Thymus (tissue), 11 donors: Measurements from ENCODE around the gene TMEM178B. TPM values are rescaled to one million over a fixed set of nuclear protein-coding genes. Genes with fewer than 3 reads are reported as not detected.

Experiments used
- DNase-seq, 9 donors: peaks; one replicate each; pipeline ENCODE4 v3.0.0-alpha.2; 2013; ENCODE audit warnings: low spot score in 9 of 9, low read depth in 6 of 9, missing footprints in 1 of 9
- H3K27ac ChIP-seq, 2 donors: one replicate each; pipeline ENCODE4 v1.5.1; 2013; ENCODE audit warnings: control low read depth in 1 of 2, low read depth in 1 of 2, low read length in 1 of 2, mild to moderate bottlenecking in 1 of 2, moderate library complexity in 1 of 2
- H3K27me3 ChIP-seq, 2 donors: one replicate each; pipeline ENCODE4 v1.5.1; 2013; ENCODE audit warnings: low read length in 1 of 2; ENCODE audit not compliant: control insufficient read depth in 2 of 2, insufficient read depth in 1 of 2
- H3K36me3 ChIP-seq, 2 donors: one replicate each; pipeline ENCODE4 v1.5.1; 2013; ENCODE audit warnings: low read length in 1 of 2, mild to moderate bottlenecking in 1 of 2, moderate library complexity in 1 of 2; ENCODE audit not compliant: control insufficient read depth in 2 of 2, insufficient read depth in 2 of 2
- H3K4me1 ChIP-seq, 2 donors: one replicate each; pipeline ENCODE4 v1.5.1; 2013; ENCODE audit warnings: low read length in 2 of 2; ENCODE audit not compliant: control insufficient read depth in 2 of 2, insufficient read depth in 2 of 2
- H3K4me3 ChIP-seq, 2 donors: one replicate each; pipeline ENCODE4 v1.5.1; 2013; ENCODE audit warnings: low read length in 2 of 2, control low read depth in 1 of 2, mild to moderate bottlenecking in 1 of 2
- H3K9me3 ChIP-seq, 2 donors: one replicate each; pipeline ENCODE4 v1.5.1; 2013; ENCODE audit warnings: low read length in 1 of 2, mild to moderate bottlenecking in 1 of 2; ENCODE audit not compliant: control insufficient read depth in 2 of 2, insufficient read depth in 1 of 2
- WGBS: extraction: QIAGEN DNeasy Blood & Tissue Kit; methylation state at CpG from one replicate; pipeline ENCODE4 v1.1.7; 2013; 5-methylcytosine and 5-hydroxymethylcytosine counted together
- polyA plus RNA-seq: library from polyadenylated mRNA; stranded (reverse); fragments of 200-250 nt; gene quantifications from one replicate; pipeline ENCODE4 v1.2.3, GENCODE V29; 2013
- total RNA-seq: library from RNA; stranded (reverse); fragments of 120-200 nt; gene quantifications from one replicate; pipeline ENCODE4 v1.2.4, GENCODE V29; 2013
- donor health status: healthy.

The TMEM178B gene
- total and polyA plus RNA-seq, 2 donors, result 0.68 to 2.0 TPM

GRCh38 chr7:141511676-141512396 lies 438.0 kb downstream of the TMEM178B start:
- no peak for DNase-seq
- Histone ChIP-seq H3K4me3 (peak overlapping the region in 1 of 2 donors; percentile 14), H3K36me3 (no peaks in the 10 kb centered on the region), H3K9me3 (no peaks in the 10 kb centered on the region), H3K27ac (no peak overlapping the region), H3K27me3 (peaks cover 8 to 38% of the 10 kb centered on the region in 2 donors), H3K4me1 (peaks cover 0 to 4% of the 10 kb centered on the region in 2 donors)
- WGBS, result 5% methylated on average over 36 of the region's 36 CpGs

DNA sequence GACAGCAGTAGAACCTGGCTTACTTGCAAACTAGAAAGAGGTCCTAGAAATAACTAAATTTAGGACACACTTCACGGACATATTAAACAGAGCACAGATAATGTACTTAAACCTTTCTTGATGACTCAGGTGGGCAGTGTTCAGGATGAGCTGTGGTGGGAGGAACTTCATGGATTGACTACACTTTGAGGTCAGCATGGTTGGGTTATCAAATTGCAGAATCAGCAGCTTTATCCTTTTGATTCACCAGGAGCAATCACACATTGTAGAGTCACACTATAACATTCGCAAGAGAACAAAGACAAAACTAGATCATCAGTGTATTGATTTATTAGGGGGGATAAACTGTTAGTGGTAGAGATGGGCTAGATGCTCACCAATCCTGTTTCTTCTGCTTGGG lies 438.7 kb downstream of the TMEM178B start:
- H3K4me1 ChIP-seq, result peaks cover 0 to 4% of the 10 kb centered on the region in 2 donors
- H3K27me3 ChIP-seq, result peaks cover 8 to 38% of the 10 kb centered on the region in 2 donors
- 97% methylated on average over 2 of the region's 2 CpGs for WGBS
- H3K27ac ChIP-seq, result no peak overlapping the region
- no peak for DNase-seq
- H3K4me3 ChIP-seq, result no peak overlapping the region
- no peaks in the 10 kb centered on the region for H3K9me3 ChIP-seq
- H3K36me3 ChIP-seq, result no peaks in the 10 kb centered on the region

GRCh38 chr7:141513720-141514119 lies 439.9 kb downstream of the TMEM178B start:
- no peak for DNase-seq
- no peak overlapping the region for H3K27ac ChIP-seq
- WGBS, result 86% methylated on average over 1 of the region's 1 CpG
- H3K9me3 ChIP-seq, result no peaks in the 10 kb centered on the region
- H3K27me3 ChIP-seq, result peaks cover 8 to 38% of the 10 kb centered on the region in 2 donors
- H3K4me3 ChIP-seq, result no peak overlapping the region
- H3K4me1 ChIP-seq, result peaks cover 0 to 4% of the 10 kb centered on the region in 2 donors
- H3K36me3 ChIP-seq, result no peaks in the 10 kb centered on the region

- H3K4me3 ChIP-seq, result no peak overlapping the region
- peaks cover 3 to 27% of the 10 kb centered on the region in 2 donors for H3K27me3 ChIP-seq
- 96% methylated on average over 4 of the region's 4 CpGs for WGBS
- H3K36me3 ChIP-seq, result no peaks in the 10 kb centered on the region
- peaks cover 0 to 4% of the 10 kb centered on the region in 2 donors for H3K4me1 ChIP-seq
- no peaks in the 10 kb centered on the region for H3K9me3 ChIP-seq
- H3K27ac ChIP-seq, result no peak overlapping the region
- no peak for DNase-seq
Observed at GRCh38 chr7:141515941-141516340, 442.1 kb downstream of the TMEM178B start.

- H3K9me3 ChIP-seq, result no peaks in the 10 kb centered on the region
- H3K4me1 ChIP-seq, result no peaks in the 10 kb centered on the region
- H3K27ac ChIP-seq, result no peak overlapping the region
- no peaks in the 10 kb centered on the region for H3K27me3 ChIP-seq
- WGBS, result 98% methylated on average over 4 of the region's 4 CpGs
- H3K36me3 ChIP-seq, result no peaks in the 10 kb centered on the region
- DNase-seq, result no peak
- H3K4me3 ChIP-seq, result no peak overlapping the region
Observed at GRCh38 chr7:141519623-141520022, 445.8 kb downstream of the TMEM178B start.

DNA sequence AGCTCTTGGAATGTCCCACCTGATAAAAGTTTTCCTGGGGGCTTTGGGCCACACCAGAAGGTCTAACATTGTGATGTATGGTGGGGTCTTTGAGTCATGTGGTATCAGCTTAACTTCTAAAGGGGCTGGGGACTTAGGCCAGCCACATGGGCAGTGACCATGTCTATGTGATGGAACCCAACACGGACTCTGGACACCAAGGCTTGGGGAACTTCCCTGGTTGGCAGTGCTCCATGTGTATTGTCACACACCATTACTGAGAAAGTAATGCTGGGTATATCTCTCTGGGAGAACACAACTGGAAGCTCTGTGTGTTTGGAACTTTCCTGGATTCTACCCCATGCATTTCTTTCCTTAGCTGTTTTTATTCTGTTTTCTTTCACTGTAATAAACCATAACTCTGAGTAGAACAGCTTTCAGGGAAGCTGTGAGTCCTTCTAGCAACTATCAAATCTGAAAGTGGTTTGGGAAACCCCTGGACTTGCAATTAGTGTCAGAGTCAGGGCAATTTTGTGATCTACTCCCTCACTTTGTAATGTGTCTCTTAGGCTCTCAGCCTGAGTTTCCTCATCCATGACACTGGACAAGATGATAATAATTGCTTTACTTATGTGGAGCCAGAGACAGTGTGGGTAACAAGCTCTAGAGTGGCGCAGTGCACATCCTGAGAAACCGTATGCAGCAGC lies 448.9 kb downstream of the TMEM178B start:
- H3K27ac ChIP-seq, result no peak overlapping the region
- no peaks in the 10 kb centered on the region for H3K36me3 ChIP-seq
- WGBS, result 92% methylated on average over 3 of the region's 3 CpGs
- DNase-seq, result no peak
- no peak overlapping the region for H3K4me3 ChIP-seq
- no peaks in the 10 kb centered on the region for H3K4me1 ChIP-seq
- no peaks in the 10 kb centered on the region for H3K9me3 ChIP-seq
- H3K27me3 ChIP-seq, result no peaks in the 10 kb centered on the region

- DNase-seq, result no peak
- no peak overlapping the region for H3K27ac ChIP-seq
- no peaks in the 10 kb centered on the region for H3K27me3 ChIP-seq
- no peaks in the 10 kb centered on the region for H3K36me3 ChIP-seq
- no peak overlapping the region for H3K4me3 ChIP-seq
- no peaks in the 10 kb centered on the region for H3K4me1 ChIP-seq
- H3K9me3 ChIP-seq, result no peaks in the 10 kb centered on the region
Observed at GRCh38 chr7:141525973-141526514, 452.2 kb downstream of the TMEM178B start.

- 96% methylated on average over 4 of the region's 4 CpGs for WGBS
- H3K36me3 ChIP-seq, result no peaks in the 10 kb centered on the region
Observed at GRCh38 chr7:141527076-141527475, 453.2 kb downstream of the TMEM178B start.

GRCh38 chr7:141528399-141528798 lies 454.5 kb downstream of the TMEM178B start:
- over 99% methylated on average over 3 of the region's 3 CpGs for WGBS
- no peaks in the 10 kb centered on the region for H3K4me1 ChIP-seq
- no peaks in the 10 kb centered on the region for H3K36me3 ChIP-seq
- DNase-seq, result no peak
- no peaks in the 10 kb centered on the region for H3K9me3 ChIP-seq
- H3K27me3 ChIP-seq, result no peaks in the 10 kb centered on the region
- no peak overlapping the region for H3K27ac ChIP-seq
- no peak overlapping the region for H3K4me3 ChIP-seq

More at GRCh38 chr7:141527076-141527475, 453.2 kb downstream of the TMEM178B start:
- no peak for DNase-seq
- H3K4me1 ChIP-seq, result no peaks in the 10 kb centered on the region
- no peaks in the 10 kb centered on the region for H3K27me3 ChIP-seq
- no peak overlapping the region for H3K27ac ChIP-seq
- H3K4me3 ChIP-seq, result no peak overlapping the region
- H3K9me3 ChIP-seq, result no peaks in the 10 kb centered on the region
